ENCODE data around the gene MAGI2.

- no peak for TF ChIP-seq EZH2phosphoT487 (IDR thresholded peaks at IDR 0.05; ENCODE audit: borderline replicate concordance)
- no peak for TF ChIP-seq CTCF (conservative IDR thresholded peaks at IDR 0.05; ENCODE audit: low read length)
These were observed 540.7 kb downstream of the MAGI2 start for GRCh38 chr7:78912781-78913180.

Data from Loucy (cell line).